HL-60 (cell line): ENCODE data around the gene MRPS18A.

Experiments
- DNase-seq, 2 experiments: peaks; one replicate each; pipeline ENCODE4 v3.0.0-alpha.2; 2010 to 2020; ENCODE audit warnings: low read depth in 1 of 2, low spot score in 1 of 2
- H3K27ac ChIP-seq: fragments of 250-450 bp; sonication (Bioruptor Pico); replicated peaks from 2 replicates; pipeline ENCODE4 v1.5.1; 2020; ENCODE audit warnings: mild to moderate bottlenecking, moderate library complexity
- H3K27me3 ChIP-seq: fragments of 250-450 bp; sonication (Bioruptor Pico); 2 replicates; pipeline ENCODE4 v1.5.1; 2021; ENCODE audit warnings: mild to moderate bottlenecking, moderate library complexity; ENCODE audit not compliant: insufficient read depth, poor library complexity, severe bottlenecking
- H3K4me3 ChIP-seq: replicated peaks from 2 replicates; pipeline ENCODE4 v1.5.1; 2011; ENCODE audit warnings: mild to moderate bottlenecking, control low read depth, low read length; ENCODE audit not compliant: insufficient read depth
- CTCF ChIP-seq: IDR thresholded peaks from one replicate; pipeline ENCODE4 v1.5.1; 2011; ENCODE audit warnings: low read length, control low read depth, inconsistent platforms; ENCODE audit not compliant: insufficient read depth
- GABPA ChIP-seq: IDR thresholded peaks from 2 replicates; pipeline ENCODE4 v1.6.1; 2012; ENCODE audit warnings: low read depth
- POLR2AphosphoS5 ChIP-seq: IDR thresholded peaks from 2 replicates; pipeline ENCODE4 v1.6.1; 2012; ENCODE audit warnings: low read depth
- SPI1 ChIP-seq: IDR thresholded peaks from 2 replicates; pipeline ENCODE4 v1.6.1; 2012; ENCODE audit warnings: low read depth, mild to moderate bottlenecking, borderline replicate concordance
- TF ChIP-seq, protein P1 (sequence below): IDR thresholded peaks from 2 replicates; pipeline ENCODE4 v1.6.1; 2012; ENCODE audit warnings: low read depth; ENCODE audit not compliant: insufficient replicate concordance

Gene MRPS18A

DNA sequence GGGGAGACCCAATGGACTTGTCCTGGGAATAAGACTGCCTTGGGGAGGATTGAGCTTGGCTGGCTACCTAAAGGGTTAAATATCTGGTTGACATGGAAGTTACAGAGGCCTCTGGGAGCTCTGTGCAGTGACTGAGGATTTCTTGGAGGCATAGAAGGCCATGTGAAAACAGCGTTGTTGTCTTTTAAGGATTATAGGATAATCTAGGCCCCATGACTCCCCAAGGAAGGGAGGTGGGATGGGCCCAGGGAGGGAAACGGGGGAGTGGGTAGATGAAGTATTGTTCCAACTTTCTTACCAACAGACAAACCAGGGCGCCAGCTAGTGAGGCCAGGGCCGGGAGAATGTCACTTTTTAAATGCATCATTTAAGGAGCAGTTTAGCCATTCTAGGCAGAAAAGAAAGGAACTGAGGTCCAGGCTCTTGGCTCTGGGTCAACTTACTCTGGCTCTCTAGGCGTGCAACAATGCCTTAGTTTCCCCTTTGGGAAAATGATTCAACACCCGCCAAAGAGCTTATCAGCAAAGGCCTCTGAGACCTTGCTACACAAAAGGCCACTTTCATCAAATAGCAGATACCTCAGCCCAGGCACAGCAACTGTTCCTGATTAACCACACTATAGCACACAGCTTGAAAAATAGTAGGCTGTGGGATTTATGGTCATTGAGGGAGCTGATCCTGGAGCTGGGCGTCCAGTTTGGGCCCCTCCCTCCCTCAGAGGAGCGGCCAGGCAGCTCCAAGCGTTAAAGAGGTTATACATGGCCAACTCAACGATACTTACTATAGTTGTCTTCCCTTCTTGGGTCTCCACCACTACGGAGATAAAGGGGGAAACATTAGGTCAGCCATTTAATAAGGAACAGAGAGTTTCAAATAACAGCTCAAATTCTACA lies 7.0 kb downstream of the MRPS18A start:
- TF ChIP-seq GABPA (no peak), POLR2AphosphoS5 (no peak), CTCF (no peak), SPI1 (no peak)
- TF ChIP-seq, protein P1, sequence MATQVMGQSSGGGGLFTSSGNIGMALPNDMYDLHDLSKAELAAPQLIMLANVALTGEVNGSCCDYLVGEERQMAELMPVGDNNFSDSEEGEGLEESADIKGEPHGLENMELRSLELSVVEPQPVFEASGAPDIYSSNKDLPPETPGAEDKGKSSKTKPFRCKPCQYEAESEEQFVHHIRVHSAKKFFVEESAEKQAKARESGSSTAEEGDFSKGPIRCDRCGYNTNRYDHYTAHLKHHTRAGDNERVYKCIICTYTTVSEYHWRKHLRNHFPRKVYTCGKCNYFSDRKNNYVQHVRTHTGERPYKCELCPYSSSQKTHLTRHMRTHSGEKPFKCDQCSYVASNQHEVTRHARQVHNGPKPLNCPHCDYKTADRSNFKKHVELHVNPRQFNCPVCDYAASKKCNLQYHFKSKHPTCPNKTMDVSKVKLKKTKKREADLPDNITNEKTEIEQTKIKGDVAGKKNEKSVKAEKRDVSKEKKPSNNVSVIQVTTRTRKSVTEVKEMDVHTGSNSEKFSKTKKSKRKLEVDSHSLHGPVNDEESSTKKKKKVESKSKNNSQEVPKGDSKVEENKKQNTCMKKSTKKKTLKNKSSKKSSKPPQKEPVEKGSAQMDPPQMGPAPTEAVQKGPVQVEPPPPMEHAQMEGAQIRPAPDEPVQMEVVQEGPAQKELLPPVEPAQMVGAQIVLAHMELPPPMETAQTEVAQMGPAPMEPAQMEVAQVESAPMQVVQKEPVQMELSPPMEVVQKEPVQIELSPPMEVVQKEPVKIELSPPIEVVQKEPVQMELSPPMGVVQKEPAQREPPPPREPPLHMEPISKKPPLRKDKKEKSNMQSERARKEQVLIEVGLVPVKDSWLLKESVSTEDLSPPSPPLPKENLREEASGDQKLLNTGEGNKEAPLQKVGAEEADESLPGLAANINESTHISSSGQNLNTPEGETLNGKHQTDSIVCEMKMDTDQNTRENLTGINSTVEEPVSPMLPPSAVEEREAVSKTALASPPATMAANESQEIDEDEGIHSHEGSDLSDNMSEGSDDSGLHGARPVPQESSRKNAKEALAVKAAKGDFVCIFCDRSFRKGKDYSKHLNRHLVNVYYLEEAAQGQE, result no peak
- Histone ChIP-seq H3K27ac (no peak overlapping the region), H3K27me3 (no peaks in the 10 kb centered on the region), H3K4me3 (no peak overlapping the region)
- DNase-seq, result no peak

DNA sequence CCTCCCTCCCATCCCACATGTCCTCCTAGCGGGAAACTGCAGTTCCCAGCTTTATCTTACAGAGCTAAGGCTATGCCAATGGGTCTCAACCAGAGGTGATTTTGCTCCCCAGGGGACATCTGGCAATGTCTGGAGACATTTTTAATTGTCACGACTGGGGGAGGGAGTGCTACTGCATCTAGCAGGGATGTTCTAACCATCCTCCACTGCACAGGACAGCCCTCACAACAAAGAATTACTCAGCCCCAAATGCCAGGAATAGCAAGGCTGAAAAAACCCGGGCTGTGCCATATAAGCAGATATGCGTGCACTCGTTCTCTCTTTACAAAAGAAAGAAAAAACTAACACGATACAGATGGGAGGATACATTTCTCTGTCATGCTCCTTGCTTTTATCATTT lies 8.5 kb downstream of the MRPS18A start:
- Histone ChIP-seq H3K27ac (no peak overlapping the region), H3K27me3 (no peaks in the 10 kb centered on the region), H3K4me3 (no peak overlapping the region)
- DNase-seq, result no peak
- TF ChIP-seq SPI1 (no peak), CTCF (no peak), GABPA (no peak), POLR2AphosphoS5 (no peak)
- TF ChIP-seq, protein P1, result no peak

GRCh38 chr6:43678341-43678740 lies 9.2 kb downstream of the MRPS18A start:
- H3K27me3 ChIP-seq, result no peaks in the 10 kb centered on the region
- no peak for DNase-seq
- H3K4me3 ChIP-seq, result no peak overlapping the region
- TF ChIP-seq CTCF, result no peak
- no peak for TF ChIP-seq POLR2AphosphoS5
- TF ChIP-seq, protein P1, result no peak
- TF ChIP-seq SPI1, result no peak
- TF ChIP-seq GABPA, result no peak
- no peak overlapping the region for H3K27ac ChIP-seq
